HUES6 (cell line): ENCODE measurements around the gene SLC25A48.

Source experiments
- H3K27ac ChIP-seq: 2 replicates; pipeline ENCODE4 v1.7.0; 2013; ENCODE audit warnings: low read depth, mild to moderate bottlenecking, low read length, inconsistent platforms
- H3K27me3 ChIP-seq: 2 replicates; pipeline ENCODE4 v1.6.1; 2013; ENCODE audit warnings: low read length; ENCODE audit not compliant: control insufficient read depth, insufficient read depth
- H3K36me3 ChIP-seq: 2 replicates; pipeline ENCODE4 v1.6.1; 2013; ENCODE audit warnings: low read length; ENCODE audit not compliant: control insufficient read depth, insufficient read depth
- H3K4me1 ChIP-seq: 2 replicates; pipeline ENCODE4 v1.6.1; 2013; ENCODE audit warnings: low read length; ENCODE audit not compliant: control insufficient read depth, insufficient read depth
- H3K4me3 ChIP-seq: 2 replicates; pipeline ENCODE4 v1.5.1; 2013; ENCODE audit warnings: low read depth, low read length
- H3K9ac ChIP-seq: one replicate; pipeline ENCODE4 v1.6.1; 2013; ENCODE audit warnings: mild to moderate bottlenecking, low read length
- H3K9me3 ChIP-seq: 2 replicates; pipeline ENCODE4 v1.6.1; 2013; ENCODE audit warnings: low read depth, low read length; ENCODE audit not compliant: control insufficient read depth, insufficient read depth

Gene SLC25A48

DNA sequence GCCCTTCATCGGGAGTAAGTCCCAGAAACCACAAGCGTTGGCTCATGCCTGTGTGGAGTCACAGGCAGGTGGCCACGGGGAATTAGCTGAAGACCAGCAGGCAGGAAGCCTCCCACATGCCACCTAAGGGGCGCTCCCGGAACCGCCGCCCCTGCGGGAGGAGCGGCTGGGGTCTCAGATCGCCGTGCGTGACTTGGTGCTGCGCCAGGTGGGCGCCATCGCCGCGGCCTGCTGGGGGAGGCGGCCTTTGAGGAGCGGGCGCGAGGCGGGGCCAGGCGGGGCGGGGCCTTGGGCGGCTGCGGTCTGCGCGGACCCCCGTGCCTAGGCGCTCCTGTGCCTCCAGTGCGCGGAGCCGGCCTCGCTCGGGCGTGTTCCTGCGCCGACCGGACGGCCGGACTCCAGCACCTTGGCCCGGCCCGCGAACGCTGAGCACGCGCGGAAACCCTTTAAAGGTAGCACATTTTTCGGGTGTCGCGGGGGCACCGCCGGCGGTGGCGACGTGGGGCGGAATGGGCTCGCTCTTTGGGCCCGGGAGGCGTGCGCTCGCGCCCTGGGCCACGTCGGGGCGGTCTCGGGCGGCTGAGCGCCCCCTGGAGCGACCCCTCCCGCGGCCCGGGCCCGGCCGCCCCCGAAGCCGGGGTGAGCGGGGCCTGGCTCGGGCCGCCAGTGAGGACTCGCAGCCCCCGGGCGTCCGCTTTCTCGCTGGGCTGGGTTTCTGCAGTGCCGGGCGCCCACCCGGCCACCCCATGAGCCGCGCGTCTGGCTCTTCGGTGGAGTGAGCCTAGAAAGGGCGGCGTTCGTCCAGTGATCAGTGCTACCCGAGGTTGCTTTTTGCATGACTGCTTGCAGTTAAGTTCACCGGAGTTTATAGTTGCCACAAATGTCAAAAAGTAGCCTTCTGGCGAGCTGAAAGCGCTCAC, 95.8 kb downstream of the SLC25A48 start:
- Histone ChIP-seq H3K9ac (peak overlapping the region; percentile 56), H3K4me3 (peak overlapping the region; percentile 71), H3K27ac (no peak overlapping the region), H3K27me3 (peaks cover 85% of the 10 kb centered on the region), H3K9me3 (no peaks in the 10 kb centered on the region; the same call in 1 of the 2 replicates), H3K4me1 (no peaks in the 10 kb centered on the region), H3K36me3 (no peaks in the 10 kb centered on the region)

GRCh38 chr5:135930949-135931295, 96.5 kb downstream of the SLC25A48 start:
- H3K9ac ChIP-seq: no peak overlapping the region
- no peaks in the 10 kb centered on the region for H3K4me1 ChIP-seq
- H3K4me3 ChIP-seq: peak overlapping the region; percentile 71
- no peaks in the 10 kb centered on the region for H3K36me3 ChIP-seq
- H3K27ac ChIP-seq: no peak overlapping the region
- H3K27me3 ChIP-seq: peaks cover 79% of the 10 kb centered on the region
- H3K9me3 ChIP-seq: no peaks in the 10 kb centered on the region; the same call in 1 of the 2 replicates

DNA sequence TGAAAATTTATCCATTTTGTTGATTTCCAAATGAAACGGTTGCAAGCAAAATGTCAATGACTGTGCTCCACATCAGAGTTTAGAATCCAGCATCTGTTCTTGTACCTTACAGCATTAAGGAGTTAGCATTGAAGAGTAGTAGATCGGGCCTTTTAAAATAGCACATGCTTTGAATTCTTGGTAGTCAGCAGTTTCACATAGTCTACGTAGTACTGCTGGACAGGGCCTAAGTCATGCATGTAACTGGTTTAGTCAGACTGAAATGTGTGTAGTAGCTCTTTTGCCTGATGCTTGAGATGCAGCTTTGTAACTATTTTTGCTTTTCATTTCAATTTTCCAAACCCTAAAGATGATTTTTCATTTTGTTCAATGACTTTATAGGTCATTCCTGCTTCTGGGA, 100.5 kb downstream of the SLC25A48 start:
- Histone ChIP-seq H3K9me3 (no peaks in the 10 kb centered on the region), H3K4me3 (no peak overlapping the region), H3K27ac (no peak overlapping the region), H3K9ac (no peak overlapping the region), H3K36me3 (no peaks in the 10 kb centered on the region), H3K4me1 (no peaks in the 10 kb centered on the region), H3K27me3 (peaks cover 39% of the 10 kb centered on the region)

- Histone ChIP-seq H3K9me3 (no peaks in the 10 kb centered on the region), H3K27ac (no peak overlapping the region), H3K36me3 (no peaks in the 10 kb centered on the region), H3K4me1 (no peaks in the 10 kb centered on the region), H3K9ac (no peak overlapping the region), H3K4me3 (no peak overlapping the region), H3K27me3 (peaks cover 15% of the 10 kb centered on the region)
These were observed 102.9 kb downstream of the SLC25A48 start for GRCh38 chr5:135937245-135937911.
